T-helper 17 cell (primary cell): ENCODE measurements around the gene ACOD1. TPM values are rescaled to one million over a fixed set of nuclear protein-coding genes. Genes with fewer than 3 reads are reported as not detected.

Experiments
- ATAC-seq: fragments of 150-1000 bp; cut with Tn5 transposase; 2 replicates; pipeline ENCODE4 v1.10.0; 2021; ENCODE audit warnings: mild to moderate bottlenecking, moderate library complexity
- DNase-seq, 3 donors: peaks; one replicate each; pipeline versions ENCODE4 v3.0.0 to v3.0.0-alpha.2; 2020 to 2021
- H3K9me3 ChIP-seq: one replicate; pipeline ENCODE4 v1.7.0; 2013; ENCODE audit warnings: low read length, mild to moderate bottlenecking; ENCODE audit not compliant: control insufficient read depth, poor library complexity, severe bottlenecking
- H3K27ac Mint-ChIP-seq: one replicate; pipeline ENCODE4 v1.8.0; 2022; ENCODE audit warnings: mild to moderate bottlenecking, moderate library complexity, mixed read lengths
- H3K27me3 Mint-ChIP-seq: one replicate; pipeline ENCODE4 v1.8.0; 2022; ENCODE audit warnings: mixed read lengths
- H3K36me3 Mint-ChIP-seq: one replicate; pipeline ENCODE4 v1.8.0; 2022; ENCODE audit warnings: low read depth, mixed read lengths
- H3K4me1 Mint-ChIP-seq: one replicate; pipeline ENCODE4 v1.8.0; 2022; ENCODE audit warnings: mild to moderate bottlenecking, mixed read lengths
- H3K4me3 Mint-ChIP-seq: one replicate; pipeline ENCODE4 v1.8.0; 2022; ENCODE audit warnings: mild to moderate bottlenecking, moderate library complexity, mixed read lengths
- total RNA-seq, 4 donors: library from RNA in 2 of 4; stranded (reverse) in 2 of 4; gene quantifications; one replicate each; pipeline ENCODE4 v1.2.3 and lab custom pipeline; 2022 to 2026

ACOD1 gene
- total RNA-seq, 2 donors from 2014 or later = not detected

GRCh38 chr13:76932076-76932475, 16.2 kb upstream of the ACOD1 start:
- no peaks in the 10 kb centered on the region for H3K4me1 Mint-ChIP-seq
- H3K4me3 Mint-ChIP-seq = no peak overlapping the region
- peaks cover 5% of the 10 kb centered on the region for H3K27me3 Mint-ChIP-seq
- no peaks in the 10 kb centered on the region for H3K9me3 ChIP-seq
- H3K27ac Mint-ChIP-seq = no peak overlapping the region
- H3K36me3 Mint-ChIP-seq = no peaks in the 10 kb centered on the region
- ATAC-seq (no peak), DNase-seq (no peak)

GRCh38 chr13:76934671-76935070, 13.6 kb upstream of the ACOD1 start:
- Mint-ChIP-seq H3K4me3 (no peak overlapping the region), H3K27me3 (peaks cover 6% of the 10 kb centered on the region), H3K36me3 (no peaks in the 10 kb centered on the region), H3K4me1 (no peaks in the 10 kb centered on the region), H3K27ac (no peak overlapping the region)
- ATAC-seq (no peak), DNase-seq (no peak)
- H3K9me3 ChIP-seq = no peaks in the 10 kb centered on the region

- Mint-ChIP-seq H3K27ac (no peak overlapping the region), H3K27me3 (peaks cover 6% of the 10 kb centered on the region), H3K4me3 (no peak overlapping the region), H3K36me3 (no peaks in the 10 kb centered on the region), H3K4me1 (no peaks in the 10 kb centered on the region)
- no peak for ATAC-seq
- DNase-seq = no peak
- no peaks in the 10 kb centered on the region for H3K9me3 ChIP-seq
Measured at GRCh38 chr13:76936763-76937162, 11.5 kb upstream of the ACOD1 start.

- DNase-seq (no peak), ATAC-seq (no peak)
- Mint-ChIP-seq H3K4me3 (no peak overlapping the region), H3K27ac (no peak overlapping the region), H3K27me3 (peaks cover 6% of the 10 kb centered on the region), H3K4me1 (no peaks in the 10 kb centered on the region), H3K36me3 (no peaks in the 10 kb centered on the region)
- H3K9me3 ChIP-seq = no peaks in the 10 kb centered on the region
Measured at GRCh38 chr13:76937281-76937820, 11.0 kb upstream of the ACOD1 start.

- H3K27ac Mint-ChIP-seq = no peak overlapping the region
- no peaks in the 10 kb centered on the region for H3K4me1 Mint-ChIP-seq
- no peak overlapping the region for H3K4me3 Mint-ChIP-seq
- DNase-seq = no peak
- no peaks in the 10 kb centered on the region for H3K36me3 Mint-ChIP-seq
- H3K27me3 Mint-ChIP-seq = peaks cover 6% of the 10 kb centered on the region
- no peaks in the 10 kb centered on the region for H3K9me3 ChIP-seq
- no peak for ATAC-seq
Measured at GRCh38 chr13:76939215-76939614, 9.1 kb upstream of the ACOD1 start.

- DNase-seq = no peak
- Mint-ChIP-seq H3K27me3 (peaks cover 6% of the 10 kb centered on the region), H3K4me3 (no peak overlapping the region), H3K4me1 (no peaks in the 10 kb centered on the region), H3K36me3 (no peaks in the 10 kb centered on the region), H3K27ac (no peak overlapping the region)
- ATAC-seq = no peak
- no peaks in the 10 kb centered on the region for H3K9me3 ChIP-seq
Measured at GRCh38 chr13:76942363-76942762, 5.9 kb upstream of the ACOD1 start.

GRCh38 chr13:76943646-76944045, 4.7 kb upstream of the ACOD1 start:
- Mint-ChIP-seq H3K27me3 (peaks cover 8% of the 10 kb centered on the region), H3K36me3 (no peaks in the 10 kb centered on the region), H3K27ac (no peak overlapping the region), H3K4me1 (no peaks in the 10 kb centered on the region), H3K4me3 (no peak overlapping the region)
- ATAC-seq (no peak), DNase-seq (no peak)
- no peaks in the 10 kb centered on the region for H3K9me3 ChIP-seq

- no peak for DNase-seq
Measured at GRCh38 chr13:76944456-76944855, 3.9 kb upstream of the ACOD1 start.

GRCh38 chr13:76950101-76950500, 1.8 kb downstream of the ACOD1 start:
- Mint-ChIP-seq H3K27ac (no peak overlapping the region), H3K4me1 (no peaks in the 10 kb centered on the region), H3K36me3 (peaks cover 2% of the 10 kb centered on the region), H3K27me3 (peaks cover 30% of the 10 kb centered on the region), H3K4me3 (no peak overlapping the region)
- ATAC-seq = no peak
- no peak for DNase-seq
- H3K9me3 ChIP-seq = no peaks in the 10 kb centered on the region

More at GRCh38 chr13:76944456-76944855, 3.9 kb upstream of the ACOD1 start:
- no peaks in the 10 kb centered on the region for H3K9me3 ChIP-seq
- H3K27me3 Mint-ChIP-seq = peaks cover 5% of the 10 kb centered on the region
- ATAC-seq = no peak
- no peak overlapping the region for H3K4me3 Mint-ChIP-seq
- no peaks in the 10 kb centered on the region for H3K4me1 Mint-ChIP-seq
- H3K27ac Mint-ChIP-seq = no peak overlapping the region
- H3K36me3 Mint-ChIP-seq = no peaks in the 10 kb centered on the region

- H3K36me3 Mint-ChIP-seq = peaks cover 4% of the 10 kb centered on the region
- ATAC-seq (no peak), DNase-seq (no peak)
- no peak overlapping the region for H3K27ac Mint-ChIP-seq
- no peaks in the 10 kb centered on the region for H3K4me1 Mint-ChIP-seq
- H3K9me3 ChIP-seq = peaks cover 3% of the 10 kb centered on the region
- peaks cover 32% of the 10 kb centered on the region for H3K27me3 Mint-ChIP-seq
- H3K4me3 Mint-ChIP-seq = no peak overlapping the region
Measured at GRCh38 chr13:76953968-76954367, 5.7 kb downstream of the ACOD1 start.

- Mint-ChIP-seq H3K27ac (no peak overlapping the region), H3K4me3 (no peak overlapping the region), H3K27me3 (peaks cover 32% of the 10 kb centered on the region), H3K4me1 (no peaks in the 10 kb centered on the region), H3K36me3 (peaks cover 4% of the 10 kb centered on the region)
- ATAC-seq (no peak), DNase-seq (no peak)
- H3K9me3 ChIP-seq = peaks cover 3% of the 10 kb centered on the region
Measured at GRCh38 chr13:76954538-76954937, 6.2 kb downstream of the ACOD1 start.

- H3K27me3 Mint-ChIP-seq = peaks cover 32% of the 10 kb centered on the region
Measured at GRCh38 chr13:76955193-76955592, 6.9 kb downstream of the ACOD1 start.

GRCh38 chr13:76955661-76956060, 7.3 kb downstream of the ACOD1 start:
- H3K36me3 Mint-ChIP-seq = peaks cover 2% of the 10 kb centered on the region
- ATAC-seq (no peak), DNase-seq (no peak)
- peaks cover 6% of the 10 kb centered on the region for H3K9me3 ChIP-seq
- no peaks in the 10 kb centered on the region for H3K4me1 Mint-ChIP-seq
- H3K27ac Mint-ChIP-seq = no peak overlapping the region
- peaks cover 32% of the 10 kb centered on the region for H3K27me3 Mint-ChIP-seq
- no peak overlapping the region for H3K4me3 Mint-ChIP-seq

More at GRCh38 chr13:76955193-76955592, 6.9 kb downstream of the ACOD1 start:
- H3K4me1 Mint-ChIP-seq = no peaks in the 10 kb centered on the region
- DNase-seq (no peak), ATAC-seq (no peak)
- H3K4me3 Mint-ChIP-seq = no peak overlapping the region
- H3K27ac Mint-ChIP-seq = no peak overlapping the region
- peaks cover 4% of the 10 kb centered on the region for H3K36me3 Mint-ChIP-seq
- H3K9me3 ChIP-seq = peaks cover 3% of the 10 kb centered on the region

- peaks cover 6% of the 10 kb centered on the region for H3K9me3 ChIP-seq
- no peak overlapping the region for H3K4me3 Mint-ChIP-seq
Measured at GRCh38 chr13:76958841-76959432, 10.6 kb downstream of the ACOD1 start.

More at GRCh38 chr13:76958841-76959432, 10.6 kb downstream of the ACOD1 start:
- H3K36me3 Mint-ChIP-seq = peaks cover 4% of the 10 kb centered on the region
- no peak for ATAC-seq
- no peak overlapping the region for H3K27ac Mint-ChIP-seq
- no peak for DNase-seq
- no peaks in the 10 kb centered on the region for H3K4me1 Mint-ChIP-seq
- H3K27me3 Mint-ChIP-seq = peaks cover 8% of the 10 kb centered on the region
